Measurements from ENCODE around the gene LMX1B. TPM values are rescaled to one million over a fixed set of nuclear protein-coding genes. Genes with fewer than 3 reads are reported as not detected.

The LMX1B gene
- total RNA-seq, 1 experiment from 2014 or later = 12.4 TPM

GRCh38 chr9:126646162-126646561, 32.4 kb downstream of the LMX1B start (continued):
- no peak for TF ChIP-seq ESRRA (CRISPR knock-in tag; IDR thresholded peaks at IDR 0.05; ENCODE audit: borderline replicate concordance)

- ChIA-PET POLR2A (no interaction called here), CTCF (interaction anchor here (1.0 to 1.2 kb wide), 3 partner anchors 14 to 134 kb away, joined by 3 read pairs; no protein-coding TSS in a partner anchor)
- no peak for ATAC-seq
- H3K27ac Mint-ChIP-seq = no peak overlapping the region
- H3K36me3 Mint-ChIP-seq = no peaks in the 10 kb centered on the region
- no peak for DNase-seq (ENCODE audit: low spot score)
- peaks cover 27% of the 10 kb centered on the region for H3K4me1 Mint-ChIP-seq
- H3K27me3 Mint-ChIP-seq (ENCODE audit: low read depth) = peaks cover 14% of the 10 kb centered on the region
- no peaks in the 10 kb centered on the region for H3K9me3 Mint-ChIP-seq
- H3K4me3 Mint-ChIP-seq = no peak overlapping the region
- TF ChIP-seq ELF4 (CRISPR knock-in tag; IDR thresholded peaks at IDR 0.05; ENCODE audit: low read depth) = no peak
- TF ChIP-seq, protein P1, sequence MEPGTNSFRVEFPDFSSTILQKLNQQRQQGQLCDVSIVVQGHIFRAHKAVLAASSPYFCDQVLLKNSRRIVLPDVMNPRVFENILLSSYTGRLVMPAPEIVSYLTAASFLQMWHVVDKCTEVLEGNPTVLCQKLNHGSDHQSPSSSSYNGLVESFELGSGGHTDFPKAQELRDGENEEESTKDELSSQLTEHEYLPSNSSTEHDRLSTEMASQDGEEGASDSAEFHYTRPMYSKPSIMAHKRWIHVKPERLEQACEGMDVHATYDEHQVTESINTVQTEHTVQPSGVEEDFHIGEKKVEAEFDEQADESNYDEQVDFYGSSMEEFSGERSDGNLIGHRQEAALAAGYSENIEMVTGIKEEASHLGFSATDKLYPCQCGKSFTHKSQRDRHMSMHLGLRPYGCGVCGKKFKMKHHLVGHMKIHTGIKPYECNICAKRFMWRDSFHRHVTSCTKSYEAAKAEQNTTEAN (CRISPR knock-in tag; IDR thresholded peaks at IDR 0.05) = no peak
- TF ChIP-seq ATF3 (CRISPR knock-in tag; conservative IDR thresholded peaks at IDR 0.05) = no peak
- TF ChIP-seq, protein P2, sequence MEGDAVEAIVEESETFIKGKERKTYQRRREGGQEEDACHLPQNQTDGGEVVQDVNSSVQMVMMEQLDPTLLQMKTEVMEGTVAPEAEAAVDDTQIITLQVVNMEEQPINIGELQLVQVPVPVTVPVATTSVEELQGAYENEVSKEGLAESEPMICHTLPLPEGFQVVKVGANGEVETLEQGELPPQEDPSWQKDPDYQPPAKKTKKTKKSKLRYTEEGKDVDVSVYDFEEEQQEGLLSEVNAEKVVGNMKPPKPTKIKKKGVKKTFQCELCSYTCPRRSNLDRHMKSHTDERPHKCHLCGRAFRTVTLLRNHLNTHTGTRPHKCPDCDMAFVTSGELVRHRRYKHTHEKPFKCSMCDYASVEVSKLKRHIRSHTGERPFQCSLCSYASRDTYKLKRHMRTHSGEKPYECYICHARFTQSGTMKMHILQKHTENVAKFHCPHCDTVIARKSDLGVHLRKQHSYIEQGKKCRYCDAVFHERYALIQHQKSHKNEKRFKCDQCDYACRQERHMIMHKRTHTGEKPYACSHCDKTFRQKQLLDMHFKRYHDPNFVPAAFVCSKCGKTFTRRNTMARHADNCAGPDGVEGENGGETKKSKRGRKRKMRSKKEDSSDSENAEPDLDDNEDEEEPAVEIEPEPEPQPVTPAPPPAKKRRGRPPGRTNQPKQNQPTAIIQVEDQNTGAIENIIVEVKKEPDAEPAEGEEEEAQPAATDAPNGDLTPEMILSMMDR (IDR thresholded peaks at IDR 0.05) = no peak
- TF ChIP-seq, protein P3, sequence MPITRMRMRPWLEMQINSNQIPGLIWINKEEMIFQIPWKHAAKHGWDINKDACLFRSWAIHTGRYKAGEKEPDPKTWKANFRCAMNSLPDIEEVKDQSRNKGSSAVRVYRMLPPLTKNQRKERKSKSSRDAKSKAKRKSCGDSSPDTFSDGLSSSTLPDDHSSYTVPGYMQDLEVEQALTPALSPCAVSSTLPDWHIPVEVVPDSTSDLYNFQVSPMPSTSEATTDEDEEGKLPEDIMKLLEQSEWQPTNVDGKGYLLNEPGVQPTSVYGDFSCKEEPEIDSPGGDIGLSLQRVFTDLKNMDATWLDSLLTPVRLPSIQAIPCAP (CRISPR knock-in tag; IDR thresholded peaks at IDR 0.05) = no peak
- TF ChIP-seq, protein P4, sequence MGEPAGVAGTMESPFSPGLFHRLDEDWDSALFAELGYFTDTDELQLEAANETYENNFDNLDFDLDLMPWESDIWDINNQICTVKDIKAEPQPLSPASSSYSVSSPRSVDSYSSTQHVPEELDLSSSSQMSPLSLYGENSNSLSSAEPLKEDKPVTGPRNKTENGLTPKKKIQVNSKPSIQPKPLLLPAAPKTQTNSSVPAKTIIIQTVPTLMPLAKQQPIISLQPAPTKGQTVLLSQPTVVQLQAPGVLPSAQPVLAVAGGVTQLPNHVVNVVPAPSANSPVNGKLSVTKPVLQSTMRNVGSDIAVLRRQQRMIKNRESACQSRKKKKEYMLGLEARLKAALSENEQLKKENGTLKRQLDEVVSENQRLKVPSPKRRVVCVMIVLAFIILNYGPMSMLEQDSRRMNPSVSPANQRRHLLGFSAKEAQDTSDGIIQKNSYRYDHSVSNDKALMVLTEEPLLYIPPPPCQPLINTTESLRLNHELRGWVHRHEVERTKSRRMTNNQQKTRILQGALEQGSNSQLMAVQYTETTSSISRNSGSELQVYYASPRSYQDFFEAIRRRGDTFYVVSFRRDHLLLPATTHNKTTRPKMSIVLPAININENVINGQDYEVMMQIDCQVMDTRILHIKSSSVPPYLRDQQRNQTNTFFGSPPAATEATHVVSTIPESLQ (CRISPR knock-in tag; IDR thresholded peaks at IDR 0.05) = no peak
- TF ChIP-seq SMAD3 (CRISPR knock-in tag; IDR thresholded peaks at IDR 0.05; ENCODE audit: borderline replicate concordance) = no peak
- no peak for TF ChIP-seq ZNF121 (CRISPR knock-in tag; IDR thresholded peaks at IDR 0.05)
- no peak for TF ChIP-seq MYBL2 (CRISPR knock-in tag; IDR thresholded peaks at IDR 0.05)
- no peak for TF ChIP-seq ZNF219 (CRISPR knock-in tag; IDR thresholded peaks at IDR 0.05; ENCODE audit: borderline replicate concordance)
- TF ChIP-seq, protein P5, sequence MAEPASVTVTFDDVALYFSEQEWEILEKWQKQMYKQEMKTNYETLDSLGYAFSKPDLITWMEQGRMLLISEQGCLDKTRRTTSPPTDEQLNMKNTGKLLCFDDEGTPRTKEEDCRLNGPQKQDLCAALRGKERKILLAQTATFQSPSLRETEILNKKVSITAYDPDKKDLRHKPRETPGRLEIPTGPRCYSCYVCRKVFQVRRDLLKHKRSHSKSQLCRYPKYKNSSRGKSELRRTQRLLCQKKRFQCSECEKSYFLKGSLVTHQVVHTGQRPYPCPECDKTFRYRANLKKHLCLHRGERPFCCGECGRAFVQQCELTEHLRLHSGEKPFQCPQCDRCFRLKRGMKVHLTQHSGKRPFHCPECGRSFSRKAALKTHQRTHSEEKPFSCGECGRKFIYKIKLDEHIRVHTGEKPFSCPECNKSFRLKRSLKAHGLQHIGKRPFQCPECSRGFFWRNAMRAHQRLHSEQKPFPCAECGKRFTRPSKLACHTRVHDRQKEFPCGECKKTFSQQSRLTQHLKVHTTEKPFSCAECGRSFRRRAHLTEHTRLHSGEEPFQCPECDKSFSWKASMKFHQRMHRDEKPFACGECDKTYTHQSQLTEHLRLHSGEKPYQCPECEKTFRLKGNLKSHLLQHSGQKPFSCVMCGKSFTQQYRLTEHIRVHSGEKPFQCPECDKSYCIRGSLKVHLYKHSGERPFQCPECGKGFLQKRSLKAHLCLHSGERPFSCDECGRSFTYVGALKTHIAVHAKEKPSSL (CRISPR knock-in tag; conservative IDR thresholded peaks at IDR 0.05) = no peak
- TF ChIP-seq OVOL2 (CRISPR knock-in tag; IDR thresholded peaks at IDR 0.05; ENCODE audit: borderline replicate concordance) = no peak
- TF ChIP-seq, protein P6, sequence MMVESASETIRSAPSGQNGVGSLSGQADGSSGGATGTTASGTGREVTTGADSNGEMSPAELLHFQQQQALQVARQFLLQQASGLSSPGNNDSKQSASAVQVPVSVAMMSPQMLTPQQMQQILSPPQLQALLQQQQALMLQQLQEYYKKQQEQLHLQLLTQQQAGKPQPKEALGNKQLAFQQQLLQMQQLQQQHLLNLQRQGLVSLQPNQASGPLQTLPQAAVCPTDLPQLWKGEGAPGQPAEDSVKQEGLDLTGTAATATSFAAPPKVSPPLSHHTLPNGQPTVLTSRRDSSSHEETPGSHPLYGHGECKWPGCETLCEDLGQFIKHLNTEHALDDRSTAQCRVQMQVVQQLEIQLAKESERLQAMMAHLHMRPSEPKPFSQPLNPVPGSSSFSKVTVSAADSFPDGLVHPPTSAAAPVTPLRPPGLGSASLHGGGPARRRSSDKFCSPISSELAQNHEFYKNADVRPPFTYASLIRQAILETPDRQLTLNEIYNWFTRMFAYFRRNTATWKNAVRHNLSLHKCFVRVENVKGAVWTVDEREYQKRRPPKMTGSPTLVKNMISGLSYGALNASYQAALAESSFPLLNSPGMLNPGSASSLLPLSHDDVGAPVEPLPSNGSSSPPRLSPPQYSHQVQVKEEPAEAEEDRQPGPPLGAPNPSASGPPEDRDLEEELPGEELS (CRISPR knock-in tag; IDR thresholded peaks at IDR 0.05) = no peak
- TF ChIP-seq CREB1 (CRISPR knock-in tag; IDR thresholded peaks at IDR 0.05) = no peak
- TF ChIP-seq, protein P7, sequence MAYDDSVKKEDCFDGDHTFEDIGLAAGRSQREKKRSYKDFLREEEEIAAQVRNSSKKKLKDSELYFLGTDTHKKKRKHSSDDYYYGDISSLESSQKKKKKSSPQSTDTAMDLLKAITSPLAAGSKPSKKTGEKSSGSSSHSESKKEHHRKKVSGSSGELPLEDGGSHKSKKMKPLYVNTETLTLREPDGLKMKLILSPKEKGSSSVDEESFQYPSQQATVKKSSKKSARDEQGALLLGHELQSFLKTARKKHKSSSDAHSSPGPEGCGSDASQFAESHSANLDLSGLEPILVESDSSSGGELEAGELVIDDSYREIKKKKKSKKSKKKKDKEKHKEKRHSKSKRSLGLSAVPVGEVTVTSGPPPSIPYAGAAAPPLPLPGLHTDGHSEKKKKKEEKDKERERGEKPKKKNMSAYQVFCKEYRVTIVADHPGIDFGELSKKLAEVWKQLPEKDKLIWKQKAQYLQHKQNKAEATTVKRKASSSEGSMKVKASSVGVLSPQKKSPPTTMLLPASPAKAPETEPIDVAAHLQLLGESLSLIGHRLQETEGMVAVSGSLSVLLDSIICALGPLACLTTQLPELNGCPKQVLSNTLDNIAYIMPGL (CRISPR knock-in tag; IDR thresholded peaks at IDR 0.05) = no peak
- TF ChIP-seq ZNF396 (CRISPR knock-in tag; IDR thresholded peaks at IDR 0.05; ENCODE audit: borderline replicate concordance) = no peak
- no peak for TF ChIP-seq GTF2I (CRISPR knock-in tag; conservative IDR thresholded peaks at IDR 0.05)
- TF ChIP-seq, protein P8, sequence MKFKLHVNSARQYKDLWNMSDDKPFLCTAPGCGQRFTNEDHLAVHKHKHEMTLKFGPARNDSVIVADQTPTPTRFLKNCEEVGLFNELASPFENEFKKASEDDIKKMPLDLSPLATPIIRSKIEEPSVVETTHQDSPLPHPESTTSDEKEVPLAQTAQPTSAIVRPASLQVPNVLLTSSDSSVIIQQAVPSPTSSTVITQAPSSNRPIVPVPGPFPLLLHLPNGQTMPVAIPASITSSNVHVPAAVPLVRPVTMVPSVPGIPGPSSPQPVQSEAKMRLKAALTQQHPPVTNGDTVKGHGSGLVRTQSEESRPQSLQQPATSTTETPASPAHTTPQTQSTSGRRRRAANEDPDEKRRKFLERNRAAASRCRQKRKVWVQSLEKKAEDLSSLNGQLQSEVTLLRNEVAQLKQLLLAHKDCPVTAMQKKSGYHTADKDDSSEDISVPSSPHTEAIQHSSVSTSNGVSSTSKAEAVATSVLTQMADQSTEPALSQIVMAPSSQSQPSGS (CRISPR knock-in tag; IDR thresholded peaks at IDR 0.05; ENCODE audit: borderline replicate concordance, low read depth) = no peak
- TF ChIP-seq FOXK1 (CRISPR knock-in tag; IDR thresholded peaks at IDR 0.05) = no peak
Observed at GRCh38 chr9:126647585-126648411, 34.1 kb downstream of the LMX1B start.

Data from WTC11 (cell line).